SK-N-MC (cell line): ENCODE results near the gene CDH23.

ENCODE experiments used
- EZH2 ChIP-seq: fragments of 200-600 bp; sonication (generic); IDR thresholded peaks from one replicate; pipeline ENCODE4 v1.6.1; 2017; ENCODE audit warnings: antibody characterized with exemption
- FOXP2 ChIP-seq: optimal IDR thresholded peaks from 2 replicates; pipeline ENCODE3; 2011; ENCODE audit warnings: mild to moderate bottlenecking, moderate library complexity; ENCODE audit not compliant: insufficient read depth; ENCODE audit errors: extremely low read length, control extremely low read depth
- POLR2AphosphoS5 ChIP-seq: IDR thresholded peaks from 2 replicates; pipeline ENCODE4 v1.6.1; 2012; ENCODE audit warnings: mild to moderate bottlenecking, low read depth, low read length, borderline replicate concordance

- TF ChIP-seq POLR2AphosphoS5 = no peak
- no peak for TF ChIP-seq EZH2
- TF ChIP-seq FOXP2 = no peak
Measured at GRCh38 chr10:71644307-71645180, 247.8 kb downstream of the CDH23 start.
